Hematopoietic multipotent progenitor cell treated with erythropoietin and hydrocortisone succinate and interleukin-3 and kit ligand, for 6 days (in vitro differentiated cells): Measurements from ENCODE around the gene KCND2.

Experiments used
- DNase-seq: peaks from one replicate; pipeline ENCODE4 v3.0.0-alpha.2; 2015

The KCND2 gene

GRCh38 chr7:120412139-120413050 is 139.4 kb downstream of the KCND2 start:
- DNase-seq, result no peak

- DNase-seq, result no peak
Measured at GRCh38 chr7:120413164-120413563, 140.2 kb downstream of the KCND2 start.

GRCh38 chr7:120417244-120417979 is 144.4 kb downstream of the KCND2 start:
- no peak for DNase-seq

GRCh38 chr7:120421151-120421651 is 148.2 kb downstream of the KCND2 start:
- DNase-seq, result no peak

- no peak for DNase-seq
Measured at GRCh38 chr7:120431016-120431415, 158.0 kb downstream of the KCND2 start.

GRCh38 chr7:120436487-120437060 is 163.6 kb downstream of the KCND2 start:
- DNase-seq, result no peak

GRCh38 chr7:120441850-120442249 is 168.9 kb downstream of the KCND2 start:
- DNase-seq, result no peak

- DNase-seq, result no peak
Measured at GRCh38 chr7:120442838-120443237, 169.9 kb downstream of the KCND2 start.

GRCh38 chr7:120444650-120445049 is 171.7 kb downstream of the KCND2 start:
- no peak for DNase-seq

- DNase-seq, result no peak
Measured at GRCh38 chr7:120445276-120445675, 172.3 kb downstream of the KCND2 start.

- DNase-seq, result no peak
Measured at GRCh38 chr7:120452665-120453064, 179.7 kb downstream of the KCND2 start.

- no peak for DNase-seq
Measured at GRCh38 chr7:120456699-120457098, 183.7 kb downstream of the KCND2 start.

GRCh38 chr7:120460949-120461348 is 188.0 kb downstream of the KCND2 start:
- DNase-seq, result no peak

- no peak for DNase-seq
Measured at GRCh38 chr7:120462991-120463390, 190.0 kb downstream of the KCND2 start.

GRCh38 chr7:120464104-120464503 is 191.1 kb downstream of the KCND2 start:
- no peak for DNase-seq

- DNase-seq, result no peak
Measured at GRCh38 chr7:120467676-120468075, 194.7 kb downstream of the KCND2 start.

GRCh38 chr7:120468611-120469010 is 195.6 kb downstream of the KCND2 start:
- DNase-seq, result no peak

- no peak for DNase-seq
Measured at GRCh38 chr7:120472892-120473291, 199.9 kb downstream of the KCND2 start.

GRCh38 chr7:120473352-120473751 is 200.4 kb downstream of the KCND2 start:
- DNase-seq, result no peak

- no peak for DNase-seq
Measured at GRCh38 chr7:120475994-120476393, 203.0 kb downstream of the KCND2 start.

GRCh38 chr7:120480472-120480871 is 207.5 kb downstream of the KCND2 start:
- DNase-seq, result no peak

GRCh38 chr7:120480930-120481329 is 208.0 kb downstream of the KCND2 start:
- no peak for DNase-seq

GRCh38 chr7:120486164-120486563 is 213.2 kb downstream of the KCND2 start:
- DNase-seq, result no peak

- DNase-seq, result no peak
Measured at GRCh38 chr7:120502132-120502531, 229.2 kb downstream of the KCND2 start.
